ENCODE measurements around the gene MYBPH.

GRCh38 chr1:203219934-203220333 lies 44.3 kb upstream of the MYBPH start:
- no peak for TF ChIP-seq CTCF (IDR thresholded peaks at IDR 0.05)
- no peak for TF ChIP-seq POLR2A (IDR thresholded peaks at IDR 0.05)
